NCI-H2196 treated with DMSO at 0.1 percent for 48 hours (cell line): Measurements from ENCODE around the gene TAPT1.
"Not testable (repeated sequence)": the region's sequence is repeated elsewhere in the genome, so short reads cannot be mapped to it uniquely, and the experiment has no call there.

ENCODE experiments used
- DNase-seq: peaks from one replicate; lab custom pipeline; 2025; ENCODE audit not compliant: unreplicated experiment; lab: John Stamatoyannopoulos, UW

Gene TAPT1

GRCh38 chr4:16217300-16218051, 8.8 kb downstream of the TAPT1 start:
- no peak for DNase-seq

GRCh38 chr4:16213121-16213520, 13.2 kb downstream of the TAPT1 start:
- DNase-seq: no peak

GRCh38 chr4:16212138-16212782, 14.0 kb downstream of the TAPT1 start:
- no peak for DNase-seq

GRCh38 chr4:16207409-16207808, 18.9 kb downstream of the TAPT1 start:
- DNase-seq: no peak

GRCh38 chr4:16206848-16207247, 19.4 kb downstream of the TAPT1 start:
- no peak for DNase-seq

GRCh38 chr4:16206301-16206700, 20.0 kb downstream of the TAPT1 start:
- no peak for DNase-seq

- DNase-seq: peak; percentile 28
These were observed 20.7 kb downstream of the TAPT1 start for GRCh38 chr4:16205298-16206164.

GRCh38 chr4:16204505-16204904, 21.8 kb downstream of the TAPT1 start:
- DNase-seq: no peak

GRCh38 chr4:16203083-16203482, 23.2 kb downstream of the TAPT1 start:
- DNase-seq: no peak

GRCh38 chr4:16202598-16202997, 23.7 kb downstream of the TAPT1 start:
- DNase-seq: no peak

- peak; percentile 16 for DNase-seq
These were observed 27.2 kb downstream of the TAPT1 start for GRCh38 chr4:16199093-16199492.

- no peak for DNase-seq
These were observed 28.2 kb downstream of the TAPT1 start for GRCh38 chr4:16197876-16198665.

- no peak for DNase-seq
These were observed 29.5 kb downstream of the TAPT1 start for GRCh38 chr4:16196482-16197393.

GRCh38 chr4:16195209-16195608, 31.1 kb downstream of the TAPT1 start:
- no peak for DNase-seq

- not testable (repeated sequence) for DNase-seq
These were observed 31.5 kb downstream of the TAPT1 start for GRCh38 chr4:16194798-16195197.

- no peak for DNase-seq
These were observed 32.1 kb downstream of the TAPT1 start for GRCh38 chr4:16194214-16194613.

GRCh38 chr4:16192631-16193518, 33.4 kb downstream of the TAPT1 start:
- no peak for DNase-seq

GRCh38 chr4:16192057-16192456, 34.2 kb downstream of the TAPT1 start:
- DNase-seq: no peak

GRCh38 chr4:16187455-16187854, 38.8 kb downstream of the TAPT1 start:
- DNase-seq: no peak
